IPS DF 6.9 (cell line): Measurements from ENCODE around the gene MPG.

ENCODE experiments used
- DNase-seq: peaks from one replicate; pipeline ENCODE4 v3.0.0-alpha.2; 2013; ENCODE audit warnings: low read depth, low spot score
- H3K27ac ChIP-seq: one replicate; pipeline ENCODE4 v1.5.1; 2013; ENCODE audit warnings: low read length, control low read depth
- H3K27me3 ChIP-seq: 2 replicates; pipeline ENCODE4 v1.6.1; 2013; ENCODE audit warnings: mild to moderate bottlenecking, low read length; ENCODE audit not compliant: control insufficient read depth, insufficient read depth
- H3K36me3 ChIP-seq: 2 replicates; pipeline ENCODE4 v1.6.1; 2013; ENCODE audit warnings: low read length; ENCODE audit not compliant: control insufficient read depth, insufficient read depth
- H3K4me1 ChIP-seq: 2 replicates; pipeline ENCODE4 v1.6.1; 2013; ENCODE audit warnings: low read length; ENCODE audit not compliant: control insufficient read depth, insufficient read depth
- H3K4me3 ChIP-seq: 2 replicates; pipeline ENCODE4 v1.5.1; 2013; ENCODE audit warnings: mild to moderate bottlenecking, low read length
- H3K9me3 ChIP-seq: 2 replicates; pipeline ENCODE4 v1.6.1; 2013; ENCODE audit warnings: low read length, inconsistent platforms; ENCODE audit not compliant: control insufficient read depth, insufficient read depth
- WGBS: extraction: QIAGEN DNeasy Blood & Tissue Kit; methylation state at CpG from one replicate; pipeline ENCODE4 v1.1.7; 2013; ENCODE audit warnings: mixed read lengths, missing lambda C conversion rate; ENCODE audit not compliant: insufficient read length, insufficient coverage; 5-methylcytosine and 5-hydroxymethylcytosine counted together

Gene MPG

DNA sequence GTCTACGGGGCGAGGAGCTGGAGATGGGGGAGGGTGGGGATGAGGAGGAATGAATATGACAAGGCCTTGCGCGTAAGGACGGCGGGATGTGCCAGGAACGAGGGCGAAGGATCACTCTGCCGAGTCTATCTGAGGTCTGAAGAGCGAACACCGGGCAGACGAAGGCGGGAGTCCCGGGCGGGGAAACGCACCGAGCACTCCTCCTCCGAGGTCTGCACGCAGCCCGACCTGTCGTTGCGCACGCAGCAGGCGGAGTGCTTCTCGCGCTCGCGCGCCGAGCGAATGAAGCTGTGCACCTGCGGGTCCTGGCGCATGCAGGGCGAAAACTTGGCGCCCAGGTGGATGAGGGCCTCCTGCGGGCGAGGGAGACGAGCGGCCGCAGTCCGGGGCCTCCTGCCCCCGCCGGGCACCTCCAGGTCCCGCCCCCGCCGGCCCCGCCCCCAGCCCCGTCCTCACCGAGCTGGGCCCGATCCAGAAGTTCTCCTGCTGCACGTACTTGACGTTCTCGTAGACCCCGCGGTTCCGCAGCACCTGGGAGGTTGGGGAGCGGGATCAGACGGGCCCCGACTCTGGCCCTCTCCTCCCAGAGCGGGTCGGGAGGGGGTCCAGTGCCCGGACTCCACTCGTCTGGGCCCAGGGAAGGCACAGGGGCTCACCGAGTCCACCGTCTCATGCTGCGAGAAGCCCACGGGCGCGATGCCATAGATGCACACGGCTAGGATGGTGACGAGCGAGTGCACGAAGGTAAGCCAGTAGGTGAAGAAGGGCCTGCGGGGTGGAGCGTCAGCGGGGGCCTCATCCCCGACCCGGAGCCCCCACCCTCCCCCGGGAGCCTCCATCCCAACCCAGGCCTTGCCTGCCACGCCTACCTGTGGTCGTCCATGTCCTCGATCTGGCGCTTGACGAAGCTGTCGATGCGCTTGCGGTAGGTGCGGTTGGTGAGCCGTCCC, 16.8 kb upstream of the MPG start:
- H3K36me3 ChIP-seq = peaks cover 37% of the 10 kb centered on the region
- DNase-seq = no peak
- H3K27ac ChIP-seq = no peak overlapping the region

DNA sequence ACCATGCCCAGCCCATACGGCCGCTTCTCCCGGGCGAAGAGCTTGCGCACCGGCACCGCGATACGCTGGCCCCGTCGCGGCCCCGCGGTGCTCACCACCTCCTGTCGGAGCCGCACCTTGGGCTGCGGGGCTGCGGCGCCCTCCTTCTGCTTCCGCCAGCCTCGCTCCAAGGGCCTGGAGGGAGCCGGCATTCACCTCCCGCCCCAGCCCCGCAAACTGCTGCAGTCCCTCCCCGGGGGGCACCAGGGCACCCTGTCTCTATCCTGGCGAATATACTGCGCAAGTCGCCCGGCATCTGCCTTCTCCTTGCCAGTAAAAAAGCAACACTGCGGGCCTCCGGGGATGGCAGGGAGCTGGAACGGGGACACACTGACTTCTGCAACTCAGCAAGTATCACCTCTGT, 16.1 kb upstream of the MPG start:
- Histone ChIP-seq H3K9me3 (no peaks in the 10 kb centered on the region), H3K27ac (no peak overlapping the region), H3K27me3 (no peaks in the 10 kb centered on the region), H3K36me3 (peaks cover 31% of the 10 kb centered on the region), H3K4me1 (no peaks in the 10 kb centered on the region), H3K4me3 (no peak overlapping the region)
- no peak for DNase-seq
- WGBS = no CpG with 5 or more reads among the region's 32 CpGs

More for the DNA sequence above, 16.8 kb upstream of the MPG start:
- Histone ChIP-seq H3K4me1 (no peaks in the 10 kb centered on the region), H3K9me3 (no peaks in the 10 kb centered on the region), H3K27me3 (no peaks in the 10 kb centered on the region), H3K4me3 (no peak overlapping the region)
- no CpG with 5 or more reads among the region's 89 CpGs for WGBS

DNA sequence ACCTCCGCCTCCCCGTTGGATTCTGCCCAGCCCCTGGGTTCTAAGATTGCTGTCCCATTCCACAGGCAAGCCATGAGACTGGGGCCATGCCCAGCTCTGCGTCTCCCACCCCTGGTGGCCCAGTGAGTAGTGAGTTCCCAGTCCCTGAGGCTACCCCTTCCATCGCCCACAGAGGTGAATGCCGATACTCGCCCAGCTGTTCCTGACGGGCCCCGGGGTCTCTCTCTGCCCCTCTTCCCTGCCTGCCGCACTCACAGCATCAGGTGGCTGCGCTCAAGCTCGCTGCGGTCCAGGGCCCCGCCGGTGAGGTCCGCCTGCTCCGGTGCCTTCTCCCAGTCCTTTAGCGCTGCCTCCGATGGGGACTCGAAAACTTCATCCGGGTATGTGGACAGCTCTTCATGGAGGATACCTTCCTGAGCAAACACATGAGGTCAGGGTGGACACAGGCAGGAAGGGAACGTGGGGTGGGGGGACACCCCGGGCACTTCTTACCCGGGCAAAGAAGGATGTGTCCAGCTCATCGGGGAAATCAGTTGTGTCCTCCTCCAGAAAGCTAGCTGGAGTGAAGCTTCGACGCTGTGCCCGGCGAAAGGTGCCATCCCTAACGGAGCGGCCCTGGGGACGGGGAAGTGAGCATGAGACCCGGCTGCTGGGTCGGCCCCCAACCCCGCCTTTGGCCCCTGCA, 15.6 kb upstream of the MPG start:
- no peaks in the 10 kb centered on the region for H3K4me1 ChIP-seq
- no peaks in the 10 kb centered on the region for H3K9me3 ChIP-seq
- no peak overlapping the region for H3K4me3 ChIP-seq
- no peak for DNase-seq
- no peak overlapping the region for H3K27ac ChIP-seq
- no CpG with 5 or more reads among the region's 34 CpGs for WGBS
- H3K36me3 ChIP-seq = peaks cover 26% of the 10 kb centered on the region
- H3K27me3 ChIP-seq = no peaks in the 10 kb centered on the region

DNA sequence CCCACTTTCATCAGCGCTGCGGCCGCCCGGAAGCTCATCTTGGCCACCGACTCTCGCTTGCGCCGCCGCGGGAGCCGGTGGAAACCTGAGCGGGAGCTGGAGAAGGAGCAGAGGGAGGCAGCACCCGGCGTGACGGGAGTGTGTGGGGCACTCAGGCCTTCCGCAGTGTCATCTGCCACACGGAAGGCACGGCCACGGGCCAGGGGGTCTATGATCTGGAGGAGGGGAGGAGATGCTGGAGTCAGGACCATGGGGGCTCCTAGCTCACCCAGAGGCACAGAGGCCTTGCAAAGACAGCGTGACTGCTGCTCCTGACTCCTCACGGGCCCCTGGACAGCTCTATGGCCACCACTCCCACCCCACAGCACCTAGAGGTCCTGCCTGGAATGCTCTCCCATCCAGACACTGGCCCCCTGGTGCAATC, 15.0 kb upstream of the MPG start:
- Histone ChIP-seq H3K27ac (no peak overlapping the region), H3K9me3 (no peaks in the 10 kb centered on the region), H3K4me1 (no peaks in the 10 kb centered on the region), H3K36me3 (peaks cover 26% of the 10 kb centered on the region), H3K27me3 (no peaks in the 10 kb centered on the region), H3K4me3 (no peak overlapping the region)
- DNase-seq = no peak
- no CpG with 5 or more reads among the region's 21 CpGs for whole genome bisulfite sequencing

DNA sequence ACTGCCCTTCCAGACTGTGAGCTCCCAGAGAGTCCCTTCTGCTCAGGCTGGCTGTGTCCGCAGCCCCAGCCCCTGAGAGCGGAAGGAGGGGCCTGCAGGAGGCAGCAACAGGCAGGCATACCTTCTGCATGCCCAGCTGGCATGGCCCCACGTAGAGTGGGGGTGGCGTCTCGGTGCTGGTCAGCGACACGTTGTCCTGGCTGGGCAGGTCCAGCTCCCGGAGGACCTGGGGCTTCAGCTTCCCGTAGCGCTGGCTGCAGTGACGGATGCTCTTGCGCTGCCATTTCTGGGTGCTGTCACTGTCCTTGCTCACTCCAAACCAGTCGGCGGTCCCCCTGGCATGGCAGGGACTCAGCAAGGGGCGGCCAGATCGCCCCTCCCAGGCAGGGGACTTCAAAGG, 14.6 kb upstream of the MPG start:
- no peaks in the 10 kb centered on the region; the same call in 1 of the 2 replicates for H3K4me1 ChIP-seq
- peaks cover 21% of the 10 kb centered on the region for H3K36me3 ChIP-seq
- H3K27ac ChIP-seq = no peak overlapping the region
- WGBS = no CpG with 5 or more reads among the region's 16 CpGs
- no peak overlapping the region for H3K4me3 ChIP-seq
- no peaks in the 10 kb centered on the region for H3K27me3 ChIP-seq
- no peaks in the 10 kb centered on the region for H3K9me3 ChIP-seq
- no peak for DNase-seq

DNA sequence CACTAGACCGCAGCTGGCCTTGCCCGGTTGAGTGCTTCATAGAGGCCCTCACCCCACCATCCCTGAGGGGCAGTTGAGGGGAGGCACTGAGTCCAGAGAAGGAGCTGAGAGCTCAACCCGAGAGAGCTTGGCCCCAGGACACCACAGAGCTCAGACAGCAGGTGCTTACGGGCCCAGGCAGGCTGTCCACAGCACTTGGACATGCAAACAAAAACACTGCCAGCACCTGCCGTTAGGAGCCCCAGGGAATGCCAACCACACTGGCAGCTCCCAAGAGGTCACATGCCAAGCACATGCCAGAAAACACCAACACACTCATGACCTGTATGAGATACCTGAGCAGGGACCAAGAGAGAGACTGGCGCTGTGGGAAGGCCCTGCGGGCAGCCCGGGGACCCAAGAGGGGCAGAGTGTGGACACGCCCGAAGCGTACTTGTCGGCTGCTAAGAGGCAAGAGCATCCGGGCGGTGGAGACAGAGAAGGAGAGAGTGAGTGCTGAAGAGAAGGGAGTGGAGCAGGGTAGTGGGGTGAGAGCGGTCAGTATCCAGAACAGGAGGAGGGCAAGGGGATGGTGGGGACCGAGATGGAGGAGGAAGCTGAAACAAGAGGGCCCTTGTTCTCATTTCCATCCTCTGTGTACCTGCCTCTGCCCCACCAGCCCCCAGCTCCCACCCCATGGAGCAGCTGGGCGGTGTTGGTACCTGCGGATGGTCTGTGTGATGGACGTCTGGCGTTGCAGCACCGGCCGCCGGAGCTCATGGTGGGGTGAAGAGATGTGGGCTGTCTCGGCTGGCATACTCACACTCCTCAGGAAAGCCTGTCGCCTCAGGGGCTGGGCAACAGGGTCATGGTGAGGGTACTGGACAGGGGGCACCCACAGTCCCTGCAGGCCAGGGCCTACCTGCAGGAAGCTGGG, 13.8 kb upstream of the MPG start:
- no peaks in the 10 kb centered on the region for H3K27me3 ChIP-seq
- H3K4me1 ChIP-seq = peaks cover 2% of the 10 kb centered on the region; the same call in 1 of the 2 replicates
- peaks cover 20% of the 10 kb centered on the region for H3K36me3 ChIP-seq
- no peaks in the 10 kb centered on the region for H3K9me3 ChIP-seq
- no peak overlapping the region for H3K27ac ChIP-seq
- no CpG with 5 or more reads among the region's 25 CpGs for WGBS
- no peak for DNase-seq
- H3K4me3 ChIP-seq = no peak overlapping the region

DNA sequence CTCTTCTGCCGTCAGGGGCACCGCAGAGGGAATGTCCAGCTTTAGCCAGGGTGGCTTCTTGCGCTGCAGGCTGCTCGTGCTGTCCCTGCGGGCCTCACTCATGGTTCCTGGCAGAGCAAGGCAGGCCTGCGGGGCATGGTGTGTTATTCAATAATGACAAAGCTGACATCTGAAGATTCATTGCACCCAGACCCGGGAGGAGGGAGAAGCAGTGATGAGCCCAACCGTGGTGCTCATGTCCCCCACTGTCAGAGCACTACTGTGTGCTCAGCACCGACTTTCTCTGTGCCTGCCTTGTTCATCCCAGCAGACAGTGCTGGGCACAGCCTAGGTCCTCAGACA, 13.1 kb upstream of the MPG start:
- H3K27ac ChIP-seq = no peak overlapping the region
- DNase-seq = no peak
- no CpG with 5 or more reads among the region's 9 CpGs for WGBS
- H3K4me1 ChIP-seq = peaks cover 2% of the 10 kb centered on the region; the same call in 1 of the 2 replicates
- no peak overlapping the region for H3K4me3 ChIP-seq
- peaks cover 20% of the 10 kb centered on the region for H3K36me3 ChIP-seq
- H3K9me3 ChIP-seq = no peaks in the 10 kb centered on the region
- H3K27me3 ChIP-seq = no peaks in the 10 kb centered on the region

DNA sequence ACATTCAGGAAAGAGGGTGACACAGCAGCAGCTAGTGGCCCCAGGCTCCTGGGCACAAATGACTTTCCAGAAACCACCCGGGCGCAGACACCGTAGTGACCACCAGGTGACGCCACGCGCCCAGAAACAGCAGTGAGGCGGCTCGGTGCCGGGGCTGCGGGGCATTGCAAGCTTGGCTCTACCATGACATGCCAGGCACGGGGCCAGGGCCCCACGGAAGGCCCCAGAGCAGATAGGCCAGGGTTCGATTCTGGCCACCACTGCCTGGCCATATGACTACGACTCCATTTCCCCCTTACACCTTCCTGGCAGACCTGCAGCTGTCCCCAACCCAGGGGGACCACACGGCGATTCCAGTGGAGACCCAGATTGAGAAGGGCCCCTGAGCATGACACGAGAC, 12.3 kb upstream of the MPG start:
- WGBS = no CpG with 5 or more reads among the region's 17 CpGs
- H3K27me3 ChIP-seq = no peaks in the 10 kb centered on the region
- H3K9me3 ChIP-seq = no peaks in the 10 kb centered on the region
- H3K36me3 ChIP-seq = peaks cover 15% of the 10 kb centered on the region
- H3K27ac ChIP-seq = no peak overlapping the region
- no peak overlapping the region for H3K4me3 ChIP-seq
- no peak for DNase-seq
- peaks cover 4% of the 10 kb centered on the region for H3K4me1 ChIP-seq

DNA sequence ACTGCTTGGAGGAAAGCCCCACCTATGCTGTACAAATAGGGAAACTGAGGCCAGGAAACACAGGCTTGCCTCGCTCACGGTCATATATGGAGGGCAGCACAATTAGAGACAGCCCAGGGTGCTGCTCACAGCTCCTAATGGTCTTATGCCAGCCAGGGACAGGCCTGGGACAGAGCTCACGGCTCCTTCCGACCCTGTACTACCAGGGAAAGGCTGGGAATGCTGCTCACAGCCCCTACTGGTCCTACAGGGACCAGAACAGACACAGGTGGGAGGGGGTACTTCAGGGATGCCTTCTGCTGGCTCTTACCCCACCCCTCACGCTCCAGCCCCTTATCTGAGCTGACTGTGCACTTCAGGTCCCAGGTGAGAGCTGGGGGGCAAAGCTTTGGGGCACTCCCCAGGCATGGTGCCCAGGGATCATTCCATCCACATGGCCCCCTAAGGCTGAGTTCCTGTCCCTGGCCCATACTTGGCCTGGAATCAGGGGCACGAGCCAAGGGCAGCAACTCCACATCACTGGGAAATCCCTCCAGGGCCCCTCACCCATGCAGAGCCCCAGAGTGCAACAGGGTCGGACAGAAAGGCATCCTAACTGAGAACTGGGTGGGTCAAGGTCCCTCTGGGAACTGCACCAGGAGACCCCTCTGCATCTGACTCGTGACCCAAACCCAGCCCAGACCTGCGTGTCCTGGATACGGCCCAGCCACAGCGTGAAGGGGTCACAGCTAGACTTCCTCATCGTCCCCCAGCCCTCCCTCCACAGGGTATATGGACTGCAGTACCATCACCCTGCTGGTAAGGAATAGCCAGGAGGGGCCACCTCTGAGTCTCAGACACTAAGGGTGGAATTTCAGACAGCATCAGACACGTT, 11.5 kb upstream of the MPG start:
- Histone ChIP-seq H3K27me3 (no peaks in the 10 kb centered on the region), H3K9me3 (no peaks in the 10 kb centered on the region), H3K36me3 (peaks cover 10% of the 10 kb centered on the region), H3K27ac (no peak overlapping the region), H3K4me1 (peaks cover 9% of the 10 kb centered on the region), H3K4me3 (no peak overlapping the region)
- DNase-seq = no peak
- no CpG with 5 or more reads among the region's 13 CpGs for WGBS
